ENCODE data around the gene WDR33.

- TF ChIP-seq, protein P1, sequence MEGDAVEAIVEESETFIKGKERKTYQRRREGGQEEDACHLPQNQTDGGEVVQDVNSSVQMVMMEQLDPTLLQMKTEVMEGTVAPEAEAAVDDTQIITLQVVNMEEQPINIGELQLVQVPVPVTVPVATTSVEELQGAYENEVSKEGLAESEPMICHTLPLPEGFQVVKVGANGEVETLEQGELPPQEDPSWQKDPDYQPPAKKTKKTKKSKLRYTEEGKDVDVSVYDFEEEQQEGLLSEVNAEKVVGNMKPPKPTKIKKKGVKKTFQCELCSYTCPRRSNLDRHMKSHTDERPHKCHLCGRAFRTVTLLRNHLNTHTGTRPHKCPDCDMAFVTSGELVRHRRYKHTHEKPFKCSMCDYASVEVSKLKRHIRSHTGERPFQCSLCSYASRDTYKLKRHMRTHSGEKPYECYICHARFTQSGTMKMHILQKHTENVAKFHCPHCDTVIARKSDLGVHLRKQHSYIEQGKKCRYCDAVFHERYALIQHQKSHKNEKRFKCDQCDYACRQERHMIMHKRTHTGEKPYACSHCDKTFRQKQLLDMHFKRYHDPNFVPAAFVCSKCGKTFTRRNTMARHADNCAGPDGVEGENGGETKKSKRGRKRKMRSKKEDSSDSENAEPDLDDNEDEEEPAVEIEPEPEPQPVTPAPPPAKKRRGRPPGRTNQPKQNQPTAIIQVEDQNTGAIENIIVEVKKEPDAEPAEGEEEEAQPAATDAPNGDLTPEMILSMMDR (conservative IDR thresholded peaks at IDR 0.05): no peak
- TF ChIP-seq ZFX (IDR thresholded peaks at IDR 0.05): no peak
These were observed 156.7 kb downstream of the WDR33 start for GRCh38 chr2:127654084-127654837.
